ENCODE measurements around the gene PELO. TPM values are rescaled to one million over a fixed set of nuclear protein-coding genes. Genes with fewer than 3 reads are reported as not detected.
A peak's percentile ranks its signal among the peaks of the same experiment; 100 is the strongest.
"Not testable (repeated sequence)": the region's sequence is repeated elsewhere in the genome, so short reads cannot be mapped to it uniquely, and the experiment has no call there.

Gene PELO
- total RNA-seq, 2 experiments from 2014 or later, result 11.4 to 12.8 TPM

- H3K4me3 Mint-ChIP-seq; H3K9me3 Mint-ChIP-seq; H3K4me1 Mint-ChIP-seq (ENCODE audit: low read depth); H3K27me3 Mint-ChIP-seq (ENCODE audit: low read depth); DNase-seq; CTCF ChIA-PET; H3K36me3 Mint-ChIP-seq (ENCODE audit: low read depth); H3K27ac Mint-ChIP-seq; intact Hi-C loops (cut with micrococcal nuclease): not testable (repeated sequence)
Observed at GRCh38 chr5:52818807-52819206, 31.1 kb downstream of the PELO start.

GRCh38 chr5:52821901-52822300, 34.2 kb downstream of the PELO start:
- H3K27me3 Mint-ChIP-seq (ENCODE audit: low read depth), result no peaks in the 10 kb centered on the region
- H3K36me3 Mint-ChIP-seq (ENCODE audit: low read depth), result no peaks in the 10 kb centered on the region
- CTCF ChIA-PET, result no interaction called here
- intact Hi-C loops (cut with micrococcal nuclease), result no loop called here
- no peaks in the 10 kb centered on the region for H3K9me3 Mint-ChIP-seq
- DNase-seq, result no peak
- no peak overlapping the region for H3K27ac Mint-ChIP-seq
- H3K4me1 Mint-ChIP-seq (ENCODE audit: low read depth), result peaks cover 8% of the 10 kb centered on the region
- no peak overlapping the region for H3K4me3 Mint-ChIP-seq

GRCh38 chr5:52822437-52822836, 34.7 kb downstream of the PELO start:
- Mint-ChIP-seq H3K27me3 (ENCODE audit: low read depth) (no peaks in the 10 kb centered on the region), H3K4me1 (ENCODE audit: low read depth) (peaks cover 8% of the 10 kb centered on the region), H3K4me3 (no peak overlapping the region), H3K27ac (no peak overlapping the region), H3K36me3 (ENCODE audit: low read depth) (no peaks in the 10 kb centered on the region), H3K9me3 (peaks cover under 1% of the 10 kb centered on the region)
- CTCF ChIA-PET, result interaction anchor here (1.0 kb wide), 1 partner anchor 21 kb away, joined by 3 read pairs; no protein-coding TSS in a partner anchor
- DNase-seq, result no peak
- intact Hi-C loops (cut with micrococcal nuclease), result no loop called here

GRCh38 chr5:52824827-52825226, 37.1 kb downstream of the PELO start:
- Mint-ChIP-seq H3K9me3 (peaks cover 1% of the 10 kb centered on the region), H3K27me3 (ENCODE audit: low read depth) (no peaks in the 10 kb centered on the region), H3K36me3 (ENCODE audit: low read depth) (peaks cover 1% of the 10 kb centered on the region), H3K4me1 (ENCODE audit: low read depth) (peaks cover 8% of the 10 kb centered on the region), H3K27ac (no peak overlapping the region), H3K4me3 (no peak overlapping the region)
- intact Hi-C loops (cut with micrococcal nuclease), result no loop called here
- CTCF ChIA-PET, result interaction anchor here (0.6 to 2.5 kb wide), 2 partner anchors 8 to 91 kb away, joined by 3 to 11 read pairs; no protein-coding TSS in a partner anchor
- no peak for DNase-seq

GRCh38 chr5:52825826-52826225, 38.1 kb downstream of the PELO start:
- Mint-ChIP-seq H3K4me1 (ENCODE audit: low read depth) (peaks cover 8% of the 10 kb centered on the region), H3K36me3 (ENCODE audit: low read depth) (peaks cover 1% of the 10 kb centered on the region), H3K9me3 (peaks cover 1% of the 10 kb centered on the region), H3K27me3 (ENCODE audit: low read depth) (no peaks in the 10 kb centered on the region), H3K27ac (no peak overlapping the region), H3K4me3 (no peak overlapping the region)
- peak; percentile 7 for DNase-seq
- CTCF ChIA-PET, result interaction anchor here (0.6 to 2.5 kb wide), 4 partner anchors 8 to 515 kb away, joined by 3 to 11 read pairs (median 4); no protein-coding TSS in a partner anchor
- intact Hi-C loops (cut with micrococcal nuclease), result no loop called here

GRCh38 chr5:52827815-52828214, 40.1 kb downstream of the PELO start:
- CTCF ChIA-PET, result no interaction called here
- peaks cover 1% of the 10 kb centered on the region for H3K36me3 Mint-ChIP-seq (ENCODE audit: low read depth)

GRCh38 chr5:52829664-52830063, 41.9 kb downstream of the PELO start:
- H3K9me3 Mint-ChIP-seq, result peaks cover 1% of the 10 kb centered on the region
- no peaks in the 10 kb centered on the region for H3K27me3 Mint-ChIP-seq (ENCODE audit: low read depth)
- H3K4me3 Mint-ChIP-seq, result no peak overlapping the region
- no peak overlapping the region for H3K27ac Mint-ChIP-seq
- CTCF ChIA-PET, result interaction anchor here (0.7 kb wide), 1 partner anchor 84 kb away, joined by 3 read pairs; no protein-coding TSS in a partner anchor
- H3K4me1 Mint-ChIP-seq (ENCODE audit: low read depth), result peaks cover 8% of the 10 kb centered on the region
- no peak for DNase-seq
- peaks cover 1% of the 10 kb centered on the region for H3K36me3 Mint-ChIP-seq (ENCODE audit: low read depth)
- intact Hi-C loops (cut with micrococcal nuclease), result no loop called here

More at GRCh38 chr5:52827815-52828214, 40.1 kb downstream of the PELO start:
- no peak for DNase-seq
- Mint-ChIP-seq H3K4me3 (no peak overlapping the region), H3K4me1 (ENCODE audit: low read depth) (peaks cover 8% of the 10 kb centered on the region), H3K9me3 (peaks cover 1% of the 10 kb centered on the region), H3K27ac (no peak overlapping the region), H3K27me3 (ENCODE audit: low read depth) (no peaks in the 10 kb centered on the region)
- intact Hi-C loops (cut with micrococcal nuclease), result no loop called here

GRCh38 chr5:52830650-52831049, 42.9 kb downstream of the PELO start:
- no peak overlapping the region for H3K27ac Mint-ChIP-seq
- H3K9me3 Mint-ChIP-seq, result peaks cover 1% of the 10 kb centered on the region
- intact Hi-C loops (cut with micrococcal nuclease), result no loop called here
- no peak for DNase-seq
- CTCF ChIA-PET, result no interaction called here
- H3K27me3 Mint-ChIP-seq (ENCODE audit: low read depth), result no peaks in the 10 kb centered on the region
- H3K4me1 Mint-ChIP-seq (ENCODE audit: low read depth), result peaks cover 5% of the 10 kb centered on the region
- H3K4me3 Mint-ChIP-seq, result no peak overlapping the region
- peaks cover 1% of the 10 kb centered on the region for H3K36me3 Mint-ChIP-seq (ENCODE audit: low read depth)

- CTCF ChIA-PET, result no interaction called here
- H3K36me3 Mint-ChIP-seq (ENCODE audit: low read depth), result peaks cover 1% of the 10 kb centered on the region
- no peaks in the 10 kb centered on the region for H3K27me3 Mint-ChIP-seq (ENCODE audit: low read depth)
- H3K4me1 Mint-ChIP-seq (ENCODE audit: low read depth), result no peaks in the 10 kb centered on the region
- no peak overlapping the region for H3K4me3 Mint-ChIP-seq
- intact Hi-C loops (cut with micrococcal nuclease), result no loop called here
- H3K9me3 Mint-ChIP-seq, result peaks cover 1% of the 10 kb centered on the region
- no peak for DNase-seq
- H3K27ac Mint-ChIP-seq, result no peak overlapping the region
Observed at GRCh38 chr5:52831786-52832511, 44.2 kb downstream of the PELO start.

- Mint-ChIP-seq H3K27ac (no peak overlapping the region), H3K4me3 (no peak overlapping the region), H3K4me1 (ENCODE audit: low read depth) (no peaks in the 10 kb centered on the region), H3K27me3 (ENCODE audit: low read depth) (no peaks in the 10 kb centered on the region), H3K9me3 (no peaks in the 10 kb centered on the region), H3K36me3 (ENCODE audit: low read depth) (no peaks in the 10 kb centered on the region)
- intact Hi-C loops (cut with micrococcal nuclease), result no loop called here
- CTCF ChIA-PET, result interaction anchor here (0.5 kb wide), 1 partner anchor 8 kb away, joined by 3 read pairs; no protein-coding TSS in a partner anchor
- no peak for DNase-seq
Observed at GRCh38 chr5:52834320-52834719, 46.6 kb downstream of the PELO start.

GRCh38 chr5:52837068-52837467, 49.4 kb downstream of the PELO start:
- H3K27ac Mint-ChIP-seq, result no peak overlapping the region
- no peaks in the 10 kb centered on the region for H3K27me3 Mint-ChIP-seq (ENCODE audit: low read depth)
- CTCF ChIA-PET, result no interaction called here
- no peak overlapping the region for H3K4me3 Mint-ChIP-seq
- no peaks in the 10 kb centered on the region for H3K4me1 Mint-ChIP-seq (ENCODE audit: low read depth)
- intact Hi-C loops (cut with micrococcal nuclease), result no loop called here
- no peaks in the 10 kb centered on the region for H3K36me3 Mint-ChIP-seq (ENCODE audit: low read depth)
- H3K9me3 Mint-ChIP-seq, result no peaks in the 10 kb centered on the region
- no peak for DNase-seq

Data from activated naive CD4-positive, alpha-beta T cell treated with anti-CD3 and anti-CD28 coated beads for 36 hours (primary cell).